GM12873 (cell line): ENCODE results near the gene FOXP1.

Experiments
- TF ChIP-seq, protein P1 (sequence below): IDR thresholded peaks from 2 replicates; pipeline ENCODE4 v1.5.1; 2012; ENCODE audit warnings: low read depth, mild to moderate bottlenecking, moderate library complexity, low read length, control low read depth; ENCODE audit not compliant: insufficient read depth; ENCODE audit errors: missing control alignments

The FOXP1 gene

DNA sequence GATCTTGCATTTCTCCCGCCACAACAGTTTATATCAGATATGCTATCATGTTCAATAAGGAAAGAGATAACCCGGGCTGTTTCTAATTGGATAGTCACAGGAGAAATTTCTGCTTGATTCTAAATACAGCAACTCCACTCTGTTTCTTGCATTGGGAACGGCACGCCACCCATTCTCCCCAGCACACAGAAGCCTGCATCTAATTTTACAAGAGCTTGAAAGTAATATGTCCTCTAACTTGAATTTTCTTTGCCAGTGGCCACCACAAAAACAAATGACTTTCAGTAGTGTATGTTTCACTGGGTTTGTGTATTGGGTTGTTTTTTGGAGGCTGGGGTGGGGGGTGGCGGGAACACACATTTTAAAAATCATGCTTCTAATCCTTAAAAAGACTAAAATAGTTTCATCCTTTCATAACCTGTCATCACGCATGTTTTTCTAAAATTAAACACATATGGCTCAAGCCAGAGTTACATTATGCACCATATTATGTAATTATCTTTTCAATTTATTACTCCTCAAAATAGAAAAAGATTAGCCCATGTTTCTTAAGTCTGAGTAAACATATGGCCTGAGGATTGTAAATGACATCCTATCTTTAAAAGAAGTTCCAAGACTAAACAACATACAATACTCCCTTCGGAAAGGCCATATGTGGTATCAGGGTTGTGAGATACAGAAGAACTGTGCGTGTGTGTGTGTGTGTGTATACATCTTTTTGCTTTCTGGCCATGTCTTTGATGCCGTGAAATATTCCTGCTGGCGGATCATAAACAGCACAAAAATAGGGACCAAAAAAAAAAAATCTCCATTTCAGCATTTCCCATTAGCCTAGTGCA, 176.3 kb downstream of the FOXP1 start:
- TF ChIP-seq, protein P1, sequence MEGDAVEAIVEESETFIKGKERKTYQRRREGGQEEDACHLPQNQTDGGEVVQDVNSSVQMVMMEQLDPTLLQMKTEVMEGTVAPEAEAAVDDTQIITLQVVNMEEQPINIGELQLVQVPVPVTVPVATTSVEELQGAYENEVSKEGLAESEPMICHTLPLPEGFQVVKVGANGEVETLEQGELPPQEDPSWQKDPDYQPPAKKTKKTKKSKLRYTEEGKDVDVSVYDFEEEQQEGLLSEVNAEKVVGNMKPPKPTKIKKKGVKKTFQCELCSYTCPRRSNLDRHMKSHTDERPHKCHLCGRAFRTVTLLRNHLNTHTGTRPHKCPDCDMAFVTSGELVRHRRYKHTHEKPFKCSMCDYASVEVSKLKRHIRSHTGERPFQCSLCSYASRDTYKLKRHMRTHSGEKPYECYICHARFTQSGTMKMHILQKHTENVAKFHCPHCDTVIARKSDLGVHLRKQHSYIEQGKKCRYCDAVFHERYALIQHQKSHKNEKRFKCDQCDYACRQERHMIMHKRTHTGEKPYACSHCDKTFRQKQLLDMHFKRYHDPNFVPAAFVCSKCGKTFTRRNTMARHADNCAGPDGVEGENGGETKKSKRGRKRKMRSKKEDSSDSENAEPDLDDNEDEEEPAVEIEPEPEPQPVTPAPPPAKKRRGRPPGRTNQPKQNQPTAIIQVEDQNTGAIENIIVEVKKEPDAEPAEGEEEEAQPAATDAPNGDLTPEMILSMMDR, result no peak

DNA sequence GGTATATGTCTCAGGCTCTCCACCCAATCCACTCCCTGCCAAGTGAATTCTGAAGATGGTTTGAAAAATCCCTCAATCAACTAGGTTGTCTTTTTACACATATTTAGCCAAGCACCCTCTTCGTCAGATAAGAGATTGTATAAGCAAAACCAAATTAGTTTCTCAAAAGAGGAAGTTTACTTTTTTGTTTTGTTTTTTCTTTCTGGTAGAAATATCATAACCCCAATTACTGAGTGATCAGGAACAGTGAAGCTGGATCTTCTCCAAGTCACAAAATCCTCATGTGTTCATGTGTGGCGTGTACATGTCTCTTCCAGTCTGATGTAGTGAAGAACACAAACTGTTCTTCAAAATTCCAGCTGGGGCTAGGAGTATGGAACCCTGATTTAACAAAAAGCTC, 180.6 kb downstream of the FOXP1 start:
- TF ChIP-seq, protein P1, result no peak

DNA sequence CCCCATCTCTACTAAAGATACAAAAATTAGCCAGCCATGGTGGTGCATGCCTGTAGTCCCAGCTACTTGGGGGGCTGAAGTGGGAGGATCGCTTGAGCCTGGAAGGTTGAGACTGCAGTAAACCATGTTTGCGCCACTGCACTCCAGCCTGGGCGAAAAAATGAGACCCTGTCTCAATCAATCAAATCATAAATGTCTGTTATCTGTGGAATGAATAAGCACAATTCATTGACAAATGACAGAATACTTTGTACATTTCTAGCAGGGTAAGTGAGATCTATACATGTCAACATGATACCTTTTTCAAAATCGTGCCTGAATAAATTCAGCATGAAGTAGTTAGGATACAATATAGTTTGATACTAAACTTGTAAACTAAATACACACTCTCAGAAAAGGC, 181.2 kb downstream of the FOXP1 start:
- TF ChIP-seq, protein P1, result no peak

DNA sequence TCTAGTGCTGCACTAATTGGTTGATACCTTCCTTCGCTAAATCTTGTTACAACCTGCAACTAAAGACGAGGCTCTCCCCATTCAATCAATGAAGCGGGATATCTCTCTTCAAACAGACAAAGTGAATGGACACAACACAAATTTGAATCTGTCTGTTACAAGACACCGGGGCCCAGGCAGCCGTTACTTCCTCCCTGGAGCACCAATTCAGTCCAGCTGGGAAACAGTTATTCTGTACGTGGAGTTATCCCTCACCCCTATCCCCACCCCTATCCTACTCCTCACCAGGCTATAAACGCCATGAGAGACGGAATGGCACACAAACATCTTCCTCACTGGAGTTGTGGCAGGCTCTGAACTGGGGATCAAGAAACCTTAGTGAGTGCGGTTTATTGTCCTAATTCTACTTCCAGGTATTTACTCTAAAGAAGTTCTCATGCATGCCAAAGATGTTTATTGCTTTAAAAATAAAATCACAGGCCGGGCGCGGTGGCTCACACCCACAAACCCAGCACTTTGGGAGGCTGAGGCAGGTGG, 181.8 kb downstream of the FOXP1 start:
- TF ChIP-seq, protein P1, result no peak

DNA sequence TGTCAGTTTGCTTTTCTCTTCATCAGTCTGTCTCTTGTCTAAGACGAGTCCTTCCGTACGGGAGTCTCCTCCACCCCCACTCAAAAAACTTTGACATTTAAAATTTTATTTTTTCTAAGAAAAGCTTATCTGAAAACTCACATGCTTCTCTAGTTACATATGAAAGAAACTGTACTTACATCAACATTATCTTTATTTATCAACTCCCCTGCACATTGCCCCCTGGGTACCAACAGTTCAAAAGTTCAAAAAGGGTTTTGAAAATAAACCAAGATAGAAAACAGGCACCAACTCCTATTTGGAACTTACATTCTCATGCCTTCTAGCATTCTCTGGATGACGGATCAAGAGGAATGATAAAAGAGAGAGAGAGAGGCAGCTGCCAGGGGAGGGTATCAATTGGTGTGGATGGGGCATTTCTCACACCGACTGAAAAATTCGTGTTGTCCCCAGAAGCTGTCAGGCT, 182.5 kb downstream of the FOXP1 start:
- TF ChIP-seq, protein P1, result no peak

DNA sequence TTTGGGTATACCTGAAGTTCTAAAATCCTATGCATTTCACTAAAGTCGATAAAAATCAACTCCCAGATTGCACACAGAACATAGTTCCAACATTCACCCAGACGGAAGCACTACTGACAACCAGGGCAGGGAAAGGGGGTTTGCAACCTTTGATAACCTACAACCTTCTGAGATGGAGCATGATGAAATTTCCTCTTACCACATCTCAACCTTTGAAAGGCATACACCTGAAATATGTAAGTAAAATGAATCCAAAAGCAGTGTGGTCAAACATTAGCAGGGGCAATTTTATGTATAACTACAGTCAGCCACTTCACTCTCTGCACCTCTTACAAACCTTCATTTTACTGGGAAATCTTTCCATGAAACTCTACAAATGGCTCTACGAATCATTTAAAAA, 184.1 kb downstream of the FOXP1 start:
- TF ChIP-seq, protein P1, result no peak

DNA sequence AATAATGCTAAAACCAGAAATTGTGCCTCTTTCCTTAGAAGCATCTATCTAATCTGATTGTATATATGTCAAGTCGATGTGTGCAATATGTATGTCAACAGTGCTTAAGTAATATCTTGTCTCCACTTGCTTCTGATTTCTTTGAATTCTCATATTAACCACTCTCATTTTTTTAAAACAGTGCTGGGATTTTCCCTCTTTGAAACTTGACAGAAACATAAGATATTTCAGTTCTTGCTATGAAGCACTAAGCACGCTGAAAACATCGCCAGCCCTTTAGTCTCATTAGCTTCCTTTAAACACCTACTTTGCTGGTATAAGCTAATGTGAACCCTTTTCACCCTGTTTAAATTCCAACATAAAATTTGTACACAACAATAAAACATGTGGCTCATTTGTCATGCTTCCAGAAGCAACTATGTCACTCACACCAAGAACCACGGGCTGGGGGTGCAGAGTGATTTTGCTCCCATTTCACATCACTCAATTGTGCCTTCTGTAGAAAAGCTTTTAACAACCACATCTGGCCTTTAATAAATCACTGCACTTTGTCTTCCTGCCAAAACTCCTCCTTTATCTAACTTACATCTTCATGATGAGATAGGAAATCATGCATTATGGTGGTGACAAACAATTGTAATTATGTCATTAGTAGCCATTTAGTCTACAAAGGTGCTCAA, 185.2 kb downstream of the FOXP1 start:
- TF ChIP-seq, protein P1, result no peak
